BJ (cell line): ENCODE data around the gene BMP4. TPM values are rescaled to one million over a fixed set of nuclear protein-coding genes. Genes with fewer than 3 reads are reported as not detected.
A peak's percentile ranks its signal among the peaks of the same experiment; 100 is the strongest.

Experiments used
- CTCF ChIA-PET: fragments of 350-600 bp; formaldehyde crosslinking; extraction: SDS; loops from one replicate; lab custom pipeline; 2021; ENCODE audit warnings: antibody characterized with exemption, inconsistent platforms; lab: Yijun Ruan, JAX
- POLR2A ChIA-PET: fragments of 300-600 bp; sonication (Branson Sonifier 250); formaldehyde crosslinking; extraction: SDS; loops from one replicate; lab custom pipeline; 2021; ENCODE audit warnings: antibody characterized with exemption; lab: Charles Lee
- DNase-seq: peaks from one replicate; pipeline ENCODE4 v3.0.0-alpha.2; 2011; ENCODE audit warnings: low read depth
- H3K27me3 ChIP-seq: 2 replicates; pipeline ENCODE4 v1.6.0; 2011; ENCODE audit warnings: low read length; ENCODE audit not compliant: control insufficient read depth, insufficient read depth
- H3K36me3 ChIP-seq: 2 replicates; pipeline ENCODE4 v1.5.1; 2011; ENCODE audit warnings: low read length; ENCODE audit not compliant: control insufficient read depth, insufficient read depth
- H3K4me3 ChIP-seq: 2 replicates; pipeline ENCODE4 v1.5.1; 2011; ENCODE audit warnings: low read depth, mild to moderate bottlenecking, control low read depth, low read length
- polyA plus RNA-seq: library from polyadenylated mRNA; depleted of rRNA; stranded (reverse); fragments of >200 nt; gene quantifications from 2 replicates; pipeline ENCODE4 v1.2.3, GENCODE V29; 2011
- TF ChIP-seq, protein P1 (sequence below): IDR thresholded peaks from 2 replicates; pipeline ENCODE4 v1.5.1; 2011; ENCODE audit warnings: low read depth, mild to moderate bottlenecking, control low read depth, inconsistent platforms, low read length, moderate library complexity; ENCODE audit not compliant: insufficient read depth

BMP4 gene
- polyA plus RNA-seq, 1 experiment: 10.1 TPM

DNA sequence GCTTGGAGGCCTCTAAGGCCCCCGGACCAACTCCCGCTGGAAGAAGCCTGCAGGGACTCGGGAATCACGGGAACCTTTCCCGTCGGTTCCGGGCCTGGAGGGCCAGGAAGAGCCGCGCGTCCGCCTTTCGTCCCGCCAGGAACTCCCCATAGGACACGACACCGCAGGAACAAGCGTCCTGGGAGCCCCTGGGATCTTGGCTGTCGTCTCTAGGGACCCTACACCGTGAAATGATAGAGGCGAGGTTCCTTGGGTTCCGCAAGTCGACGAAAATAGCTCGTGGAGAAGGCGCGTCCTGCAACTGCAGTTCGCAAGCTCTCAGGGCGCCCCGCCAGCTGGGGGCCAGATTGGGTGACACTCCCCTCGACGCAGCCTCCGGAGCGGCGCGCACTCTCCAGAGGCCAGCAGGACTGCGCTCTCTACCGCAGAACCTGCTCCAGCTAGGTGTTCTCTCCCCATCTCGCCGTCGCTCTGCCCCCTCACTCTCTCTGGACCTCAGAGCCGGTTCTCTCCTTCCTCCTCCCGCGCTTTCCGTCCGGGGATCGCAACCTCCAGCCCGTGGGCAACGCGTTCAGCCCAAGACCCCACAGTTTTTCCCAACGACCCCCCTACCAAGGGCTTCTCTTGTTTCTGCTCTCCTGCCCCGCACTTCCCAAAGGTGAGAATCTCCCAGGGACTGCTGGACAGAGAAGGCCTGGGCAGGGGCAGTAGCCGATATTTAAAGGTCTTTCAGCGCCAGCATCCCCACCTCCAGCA, 776 bp downstream of the BMP4 start:
- ChIA-PET CTCF (interaction anchor here (0.8 to 3.2 kb wide), 5 partner anchors 10 to 392 kb away, joined by 3 to 8 read pairs (median 4); no protein-coding TSS in a partner anchor), POLR2A (interaction anchor here (0.6 kb wide), 1 partner anchor 249 kb away, joined by 3 read pairs; no protein-coding TSS in a partner anchor)
- TF ChIP-seq, protein P1, sequence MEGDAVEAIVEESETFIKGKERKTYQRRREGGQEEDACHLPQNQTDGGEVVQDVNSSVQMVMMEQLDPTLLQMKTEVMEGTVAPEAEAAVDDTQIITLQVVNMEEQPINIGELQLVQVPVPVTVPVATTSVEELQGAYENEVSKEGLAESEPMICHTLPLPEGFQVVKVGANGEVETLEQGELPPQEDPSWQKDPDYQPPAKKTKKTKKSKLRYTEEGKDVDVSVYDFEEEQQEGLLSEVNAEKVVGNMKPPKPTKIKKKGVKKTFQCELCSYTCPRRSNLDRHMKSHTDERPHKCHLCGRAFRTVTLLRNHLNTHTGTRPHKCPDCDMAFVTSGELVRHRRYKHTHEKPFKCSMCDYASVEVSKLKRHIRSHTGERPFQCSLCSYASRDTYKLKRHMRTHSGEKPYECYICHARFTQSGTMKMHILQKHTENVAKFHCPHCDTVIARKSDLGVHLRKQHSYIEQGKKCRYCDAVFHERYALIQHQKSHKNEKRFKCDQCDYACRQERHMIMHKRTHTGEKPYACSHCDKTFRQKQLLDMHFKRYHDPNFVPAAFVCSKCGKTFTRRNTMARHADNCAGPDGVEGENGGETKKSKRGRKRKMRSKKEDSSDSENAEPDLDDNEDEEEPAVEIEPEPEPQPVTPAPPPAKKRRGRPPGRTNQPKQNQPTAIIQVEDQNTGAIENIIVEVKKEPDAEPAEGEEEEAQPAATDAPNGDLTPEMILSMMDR: no peak
- peak overlapping the region; percentile 57 for H3K4me3 ChIP-seq
- 0 out of 2 replicates have a peak, but pooled peaks cover 1% of the 10 kb centered on the region for H3K36me3 ChIP-seq
- no peak for DNase-seq
- H3K27me3 ChIP-seq: peaks cover 6% of the 10 kb centered on the region

DNA sequence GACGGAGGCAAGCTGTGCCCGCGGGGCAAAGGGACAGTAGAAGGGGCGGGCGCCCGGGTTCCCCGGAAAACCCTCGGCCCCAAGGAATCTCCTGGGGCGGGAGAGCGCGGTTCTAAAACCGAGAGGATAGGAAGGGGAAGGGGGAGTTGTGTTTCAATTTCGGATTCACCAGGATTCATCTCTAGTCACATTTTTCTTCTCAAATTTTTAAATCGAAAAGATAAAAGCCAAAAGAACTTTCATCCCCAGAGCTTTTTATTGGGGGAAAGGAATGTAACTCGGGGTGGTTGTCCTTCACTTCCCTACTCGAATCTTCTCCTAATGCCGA, 1.4 kb downstream of the BMP4 start:
- no peak for DNase-seq
- CTCF ChIA-PET: interaction anchor here (1.1 to 1.9 kb wide), 6 partner anchors 9 to 392 kb away, joined by 3 to 9 read pairs (median 4); no protein-coding TSS in a partner anchor
- peaks cover 6% of the 10 kb centered on the region for H3K27me3 ChIP-seq
- TF ChIP-seq, protein P1: no peak
- peaks cover 5% of the 10 kb centered on the region; the same call in 1 of the 2 replicates for H3K36me3 ChIP-seq
- POLR2A ChIA-PET: no interaction called here
- H3K4me3 ChIP-seq: peak overlapping the region; percentile 57

DNA sequence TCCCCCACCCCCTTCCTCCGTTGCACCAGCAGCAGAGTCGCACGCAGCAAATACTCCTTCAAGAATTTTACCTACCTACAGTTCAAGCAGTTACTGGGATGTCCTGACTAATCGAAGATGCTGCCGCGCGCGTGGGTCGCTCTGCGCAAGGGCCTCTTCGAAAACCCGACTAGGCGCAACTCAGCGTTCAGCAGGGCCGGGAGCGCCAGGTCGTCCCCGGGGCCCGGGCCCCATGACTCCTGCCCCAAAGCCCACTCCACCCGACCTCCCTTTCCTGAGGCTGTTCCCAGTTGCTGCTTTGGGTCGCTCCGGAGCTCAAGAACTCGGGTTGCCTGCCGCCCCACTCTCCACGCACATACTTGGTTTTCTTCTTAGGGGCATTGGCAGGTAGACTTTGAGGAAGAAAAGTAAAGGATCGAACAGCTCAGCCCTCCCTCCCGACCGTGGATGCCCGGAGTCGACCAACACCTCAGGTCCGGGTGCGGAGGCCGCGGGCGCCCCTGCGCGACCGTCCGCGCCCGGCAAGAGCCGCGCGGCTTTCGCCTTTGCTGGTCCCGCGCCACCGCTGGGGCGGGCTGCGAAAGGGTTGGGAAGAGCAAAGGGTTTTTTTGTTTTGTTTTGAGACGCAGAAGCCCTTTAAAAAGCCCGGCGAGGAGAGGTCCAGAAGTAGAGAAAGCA, 1.9 kb downstream of the BMP4 start:
- H3K36me3 ChIP-seq: peaks cover 8% of the 10 kb centered on the region
- DNase-seq: no peak
- POLR2A ChIA-PET: no interaction called here
- peaks cover 6% of the 10 kb centered on the region for H3K27me3 ChIP-seq
- CTCF ChIA-PET: interaction anchor here (1.0 to 1.9 kb wide), 5 partner anchors 10 to 220 kb away, joined by 3 to 9 read pairs (median 4); no protein-coding TSS in a partner anchor
- TF ChIP-seq, protein P1: 0 out of 2 replicates have a peak, but pooled peaks have one; percentile 8
- peak overlapping the region; percentile 57 for H3K4me3 ChIP-seq

DNA sequence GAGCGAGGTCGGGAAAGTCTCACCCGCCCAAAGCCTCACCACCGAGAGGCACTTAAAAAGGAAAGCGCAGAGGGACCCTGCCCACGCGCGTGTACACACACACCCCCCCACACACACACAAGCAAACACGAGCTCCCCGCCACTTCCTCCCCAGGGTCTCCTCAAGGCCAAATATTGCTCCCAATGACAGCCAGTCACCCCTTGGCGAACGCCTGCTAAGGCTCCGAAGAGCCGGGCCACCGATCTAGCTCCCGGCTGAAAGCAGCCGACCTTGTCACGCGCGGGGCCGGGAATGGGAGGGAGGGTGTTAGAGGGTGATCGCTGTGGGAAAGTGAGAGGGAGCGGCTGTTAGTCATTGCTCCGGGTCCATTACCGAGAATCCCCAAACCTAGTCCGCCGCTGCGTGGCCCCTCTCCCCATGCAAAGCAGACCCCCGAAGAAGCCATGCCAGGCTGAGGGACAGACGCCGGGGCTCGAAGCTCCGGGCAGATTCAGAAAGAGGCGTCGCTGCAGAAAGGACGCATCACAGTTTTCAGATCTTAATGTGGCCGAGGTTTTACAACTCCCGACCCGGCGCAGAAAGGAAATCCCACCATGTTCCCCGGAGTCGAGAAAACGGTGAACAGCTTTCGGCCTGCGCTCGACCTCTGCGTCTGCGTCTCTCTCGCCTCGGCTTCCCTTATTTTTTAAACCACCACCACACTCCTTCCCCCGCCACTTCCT, 2.6 kb downstream of the BMP4 start:
- CTCF ChIA-PET: interaction anchor here (0.7 to 1.9 kb wide), 9 partner anchors 10 to 416 kb away, joined by 3 to 9 read pairs (median 3); no protein-coding TSS in a partner anchor

More for the DNA sequence above, 2.6 kb downstream of the BMP4 start:
- Histone ChIP-seq H3K36me3 (peaks cover 8% of the 10 kb centered on the region), H3K27me3 (peaks cover 6% of the 10 kb centered on the region), H3K4me3 (peak overlapping the region; percentile 57)
- DNase-seq: no peak
- POLR2A ChIA-PET: interaction anchor here (0.5 to 0.7 kb wide), 7 partner anchors 11 to 1005 kb away, joined by 3 to 7 read pairs (median 4); no protein-coding TSS in a partner anchor
- TF ChIP-seq, protein P1: no peak
